HL-60 (cell line): ENCODE results near the gene TMEM182.

Experiments
- DNase-seq, 2 experiments: peaks; one replicate each; pipeline ENCODE4 v3.0.0-alpha.2; 2010 to 2020; ENCODE audit warnings: low read depth in 1 of 2, low spot score in 1 of 2
- H3K27ac ChIP-seq: fragments of 250-450 bp; sonication (Bioruptor Pico); replicated peaks from 2 replicates; pipeline ENCODE4 v1.5.1; 2020; ENCODE audit warnings: mild to moderate bottlenecking, moderate library complexity
- H3K27me3 ChIP-seq: fragments of 250-450 bp; sonication (Bioruptor Pico); 2 replicates; pipeline ENCODE4 v1.5.1; 2021; ENCODE audit warnings: mild to moderate bottlenecking, moderate library complexity; ENCODE audit not compliant: insufficient read depth, poor library complexity, severe bottlenecking
- H3K4me3 ChIP-seq: replicated peaks from 2 replicates; pipeline ENCODE4 v1.5.1; 2011; ENCODE audit warnings: mild to moderate bottlenecking, control low read depth, low read length; ENCODE audit not compliant: insufficient read depth
- GABPA ChIP-seq: IDR thresholded peaks from 2 replicates; pipeline ENCODE4 v1.6.1; 2012; ENCODE audit warnings: low read depth
- POLR2AphosphoS5 ChIP-seq: IDR thresholded peaks from 2 replicates; pipeline ENCODE4 v1.6.1; 2012; ENCODE audit warnings: low read depth
- SPI1 ChIP-seq: IDR thresholded peaks from 2 replicates; pipeline ENCODE4 v1.6.1; 2012; ENCODE audit warnings: low read depth, mild to moderate bottlenecking, borderline replicate concordance
- TF ChIP-seq, protein P1 (sequence below): IDR thresholded peaks from 2 replicates; pipeline ENCODE4 v1.6.1; 2012; ENCODE audit warnings: low read depth; ENCODE audit not compliant: insufficient replicate concordance
- TF ChIP-seq, protein P2 (sequence below): IDR thresholded peaks from one replicate; pipeline ENCODE4 v1.5.1; 2011; ENCODE audit warnings: low read length, control low read depth, inconsistent platforms; ENCODE audit not compliant: insufficient read depth

The TMEM182 gene

DNA sequence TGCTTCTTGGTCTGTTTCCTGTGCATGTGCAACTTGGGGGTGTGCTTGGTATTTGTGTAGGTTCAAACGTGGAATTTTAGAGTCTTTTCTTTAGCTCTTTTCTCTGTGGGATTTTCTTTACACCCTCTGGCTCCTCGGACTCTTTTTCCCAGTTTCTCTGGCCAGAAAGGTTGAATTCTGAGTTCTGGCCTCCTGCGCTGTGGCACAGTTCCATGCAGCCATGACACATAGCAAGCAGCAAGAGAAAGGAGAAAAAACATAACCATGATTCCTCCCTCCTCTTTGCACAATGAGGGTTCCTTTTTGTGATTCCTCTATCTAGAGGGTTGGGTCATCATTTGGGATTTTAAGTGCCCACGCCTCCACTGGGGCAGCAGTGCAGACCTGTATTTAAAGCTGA is 33.8 kb downstream of the TMEM182 start:
- H3K27ac ChIP-seq, result no peak overlapping the region
- no peak overlapping the region for H3K4me3 ChIP-seq
- TF ChIP-seq, protein P1, sequence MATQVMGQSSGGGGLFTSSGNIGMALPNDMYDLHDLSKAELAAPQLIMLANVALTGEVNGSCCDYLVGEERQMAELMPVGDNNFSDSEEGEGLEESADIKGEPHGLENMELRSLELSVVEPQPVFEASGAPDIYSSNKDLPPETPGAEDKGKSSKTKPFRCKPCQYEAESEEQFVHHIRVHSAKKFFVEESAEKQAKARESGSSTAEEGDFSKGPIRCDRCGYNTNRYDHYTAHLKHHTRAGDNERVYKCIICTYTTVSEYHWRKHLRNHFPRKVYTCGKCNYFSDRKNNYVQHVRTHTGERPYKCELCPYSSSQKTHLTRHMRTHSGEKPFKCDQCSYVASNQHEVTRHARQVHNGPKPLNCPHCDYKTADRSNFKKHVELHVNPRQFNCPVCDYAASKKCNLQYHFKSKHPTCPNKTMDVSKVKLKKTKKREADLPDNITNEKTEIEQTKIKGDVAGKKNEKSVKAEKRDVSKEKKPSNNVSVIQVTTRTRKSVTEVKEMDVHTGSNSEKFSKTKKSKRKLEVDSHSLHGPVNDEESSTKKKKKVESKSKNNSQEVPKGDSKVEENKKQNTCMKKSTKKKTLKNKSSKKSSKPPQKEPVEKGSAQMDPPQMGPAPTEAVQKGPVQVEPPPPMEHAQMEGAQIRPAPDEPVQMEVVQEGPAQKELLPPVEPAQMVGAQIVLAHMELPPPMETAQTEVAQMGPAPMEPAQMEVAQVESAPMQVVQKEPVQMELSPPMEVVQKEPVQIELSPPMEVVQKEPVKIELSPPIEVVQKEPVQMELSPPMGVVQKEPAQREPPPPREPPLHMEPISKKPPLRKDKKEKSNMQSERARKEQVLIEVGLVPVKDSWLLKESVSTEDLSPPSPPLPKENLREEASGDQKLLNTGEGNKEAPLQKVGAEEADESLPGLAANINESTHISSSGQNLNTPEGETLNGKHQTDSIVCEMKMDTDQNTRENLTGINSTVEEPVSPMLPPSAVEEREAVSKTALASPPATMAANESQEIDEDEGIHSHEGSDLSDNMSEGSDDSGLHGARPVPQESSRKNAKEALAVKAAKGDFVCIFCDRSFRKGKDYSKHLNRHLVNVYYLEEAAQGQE, result no peak
- TF ChIP-seq, protein P2, sequence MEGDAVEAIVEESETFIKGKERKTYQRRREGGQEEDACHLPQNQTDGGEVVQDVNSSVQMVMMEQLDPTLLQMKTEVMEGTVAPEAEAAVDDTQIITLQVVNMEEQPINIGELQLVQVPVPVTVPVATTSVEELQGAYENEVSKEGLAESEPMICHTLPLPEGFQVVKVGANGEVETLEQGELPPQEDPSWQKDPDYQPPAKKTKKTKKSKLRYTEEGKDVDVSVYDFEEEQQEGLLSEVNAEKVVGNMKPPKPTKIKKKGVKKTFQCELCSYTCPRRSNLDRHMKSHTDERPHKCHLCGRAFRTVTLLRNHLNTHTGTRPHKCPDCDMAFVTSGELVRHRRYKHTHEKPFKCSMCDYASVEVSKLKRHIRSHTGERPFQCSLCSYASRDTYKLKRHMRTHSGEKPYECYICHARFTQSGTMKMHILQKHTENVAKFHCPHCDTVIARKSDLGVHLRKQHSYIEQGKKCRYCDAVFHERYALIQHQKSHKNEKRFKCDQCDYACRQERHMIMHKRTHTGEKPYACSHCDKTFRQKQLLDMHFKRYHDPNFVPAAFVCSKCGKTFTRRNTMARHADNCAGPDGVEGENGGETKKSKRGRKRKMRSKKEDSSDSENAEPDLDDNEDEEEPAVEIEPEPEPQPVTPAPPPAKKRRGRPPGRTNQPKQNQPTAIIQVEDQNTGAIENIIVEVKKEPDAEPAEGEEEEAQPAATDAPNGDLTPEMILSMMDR, result no peak
- TF ChIP-seq SPI1, result no peak
- TF ChIP-seq POLR2AphosphoS5, result no peak
- TF ChIP-seq GABPA, result no peak
- no peaks in the 10 kb centered on the region for H3K27me3 ChIP-seq
- DNase-seq, result no peak

DNA sequence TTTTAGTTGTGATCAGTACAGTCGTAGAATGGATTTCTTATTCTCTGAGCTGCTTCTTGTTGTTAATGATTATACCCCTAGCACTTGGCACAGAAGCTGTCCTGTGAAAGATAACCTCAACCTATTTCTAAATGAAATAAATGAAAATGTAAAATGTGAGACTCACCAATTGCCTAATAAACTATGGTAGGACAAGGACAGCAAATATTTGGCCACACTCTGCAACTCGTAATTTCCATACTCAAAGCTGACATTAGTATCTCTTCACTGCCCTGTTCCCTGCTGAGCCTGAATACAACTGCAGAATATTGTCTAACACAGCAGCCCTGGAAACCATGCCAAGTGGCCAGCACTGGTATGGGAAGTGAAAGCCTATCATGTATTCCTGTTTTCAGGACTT is 34.5 kb downstream of the TMEM182 start:
- H3K4me3 ChIP-seq, result no peak overlapping the region
- no peaks in the 10 kb centered on the region for H3K27me3 ChIP-seq
- no peak overlapping the region for H3K27ac ChIP-seq
- TF ChIP-seq GABPA, result no peak
- no peak for TF ChIP-seq POLR2AphosphoS5
- TF ChIP-seq, protein P2, result no peak
- TF ChIP-seq, protein P1, result no peak
- TF ChIP-seq SPI1, result no peak
- no peak for DNase-seq

DNA sequence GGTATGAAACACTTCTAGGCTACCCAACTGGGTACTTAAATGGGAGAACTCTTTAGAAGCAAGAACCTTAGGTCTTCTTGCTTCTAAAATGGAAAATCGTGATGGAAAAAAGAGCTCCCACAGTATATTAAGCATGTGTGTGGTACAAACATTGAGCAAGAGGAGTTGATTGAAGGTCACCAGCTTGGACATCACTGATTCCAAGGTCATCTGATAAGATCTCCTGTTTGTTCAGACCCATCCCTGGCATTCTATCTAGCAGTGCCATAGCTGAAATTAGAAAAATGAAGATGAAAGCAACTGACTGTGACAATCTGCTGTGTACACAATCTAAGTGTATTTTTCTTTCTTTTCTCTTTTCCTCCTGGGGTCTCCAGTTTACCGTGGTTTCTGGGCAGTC is 35.7 kb downstream of the TMEM182 start:
- TF ChIP-seq GABPA, result no peak
- no peak for TF ChIP-seq SPI1
- TF ChIP-seq, protein P1, result no peak
- TF ChIP-seq, protein P2, result no peak
- no peak for TF ChIP-seq POLR2AphosphoS5
- Histone ChIP-seq H3K27ac (no peak overlapping the region), H3K4me3 (no peak overlapping the region), H3K27me3 (no peaks in the 10 kb centered on the region)
- no peak for DNase-seq
